K562 (cell line): ENCODE measurements around the gene POLN. TPM values are rescaled to one million over a fixed set of nuclear protein-coding genes. Genes with fewer than 3 reads are reported as not detected.

Experiments
- ATAC-seq: fragments of 200-7000 bp; cut with Tn5 transposase; 3 replicates; pipeline ENCODE4 v1.9.1; 2020; ENCODE audit warnings: moderate library complexity
- BruUV-seq: library from RNA; stranded (reverse); fragments of 400-500 nt; replicated peaks from 2 replicates; lab custom pipeline; 2021; lab: Mats Ljungman, UMichigan
- CTCF ChIA-PET: fragments of 300-600 bp; formaldehyde crosslinking; extraction: SDS; loops from one replicate; lab custom pipeline; 2021; ENCODE audit warnings: low intra/inter-chr PET ratio; lab: Yijun Ruan, JAX
- POLR2A ChIA-PET: fragments of 300-600, 350-650 bp; sonication (Branson Sonifier 250); formaldehyde crosslinking; extraction: SDS; loops from one replicate; lab custom pipeline; 2021; ENCODE audit warnings: antibody characterized with exemption, inconsistent platforms; lab: Yijun Ruan, JAX
- DNase-seq, 4 experiments: peaks; one replicate each; pipeline versions ENCODE4 v3.0.0 to v3.0.0-alpha.2; 2011 to 2018; ENCODE audit warnings: low spot score in 3 of 4, mixed read lengths in 3 of 4; ENCODE audit errors: extremely low read depth in 1 of 4
- FAIRE-seq: peaks from 2 replicates; lab custom pipeline; 2011; peaks lifted over from hg19 to GRCh38; lab: Jason Lieb, UNC
- H2AFZ ChIP-seq: 2 replicates; pipeline ENCODE4 v1.6.0; 2011; ENCODE audit warnings: low read depth, low read length, control low read depth, inconsistent platforms
- H3K27ac ChIP-seq: fragments of 200-600 bp; 3 replicates; pipeline ENCODE4 v1.8.0; 2011; ENCODE audit warnings: low read depth, mild to moderate bottlenecking, control low read depth, inconsistent platforms, low read length, moderate library complexity, mixed read lengths; ENCODE audit errors: extremely low read depth
- H3K27me3 ChIP-seq, 2 experiments: fragments of 300-600 bp in 1 of 2; 2 replicates in 1 of 2; 3 replicates in 1 of 2; pipeline versions ENCODE4 v1.6.0 to v1.8.0; 2011; ENCODE audit warnings: inconsistent platforms in 2 of 2, low read length in 2 of 2, mild to moderate bottlenecking in 1 of 2, mixed read lengths in 1 of 2, moderate library complexity in 1 of 2; ENCODE audit not compliant: control insufficient read depth in 2 of 2, insufficient read depth in 2 of 2
- H3K36me3 ChIP-seq: fragments of 300-600 bp; 3 replicates; pipeline ENCODE4 v1.8.0; 2011; ENCODE audit warnings: mild to moderate bottlenecking, low read length, inconsistent platforms; ENCODE audit not compliant: control insufficient read depth, insufficient read depth
- H3K4me1 ChIP-seq, 2 experiments: fragments of 200-600 bp in 1 of 2; replicated peaks in 1 of 2; 2 replicates in 1 of 2; 3 replicates in 1 of 2; pipeline versions ENCODE4 v1.5.1 to v1.8.0; 2011; ENCODE audit warnings: inconsistent platforms in 2 of 2, low read length in 2 of 2, mild to moderate bottlenecking in 1 of 2, mixed read lengths in 1 of 2, moderate library complexity in 1 of 2; ENCODE audit not compliant: control insufficient read depth in 2 of 2, insufficient read depth in 2 of 2
- H3K4me2 ChIP-seq: 2 replicates; pipeline ENCODE4 v1.6.1; 2011; ENCODE audit warnings: low read length, control low read depth, inconsistent platforms, mixed read lengths; ENCODE audit not compliant: insufficient read depth
- H3K4me3 ChIP-seq: fragments of 200-600 bp; sonication (generic), shearing (Covaris generic); 2 replicates; pipeline ENCODE4 v1.5.1; 2016; ENCODE audit warnings: control low read depth, inconsistent platforms
- H3K79me2 ChIP-seq: fragments of 200-600 bp; 3 replicates; pipeline ENCODE4 v1.8.0; 2011; ENCODE audit warnings: low read length, inconsistent platforms; ENCODE audit not compliant: control insufficient read depth, insufficient read depth
- H3K9ac ChIP-seq, 2 experiments: 2 replicates each; pipeline versions ENCODE4 v1.6.0 to v1.6.1; 2011; ENCODE audit warnings: low read depth in 2 of 2, low read length in 2 of 2, control low read depth in 1 of 2, inconsistent platforms in 1 of 2, mild to moderate bottlenecking in 1 of 2, mixed read lengths in 1 of 2; ENCODE audit not compliant: insufficient read depth in 1 of 2
- H3K9me1 ChIP-seq: one replicate; pipeline ENCODE4 v1.6.0; 2011; ENCODE audit warnings: inconsistent platforms, mild to moderate bottlenecking, low read length, moderate library complexity; ENCODE audit not compliant: control insufficient read depth, insufficient read depth
- H3K9me3 ChIP-seq: replicated peaks from 2 replicates; pipeline ENCODE4 v1.5.1; 2011; ENCODE audit warnings: low read depth, low read length, inconsistent platforms; ENCODE audit not compliant: control insufficient read depth, insufficient read depth
- H4K20me1 ChIP-seq: replicated peaks from 2 replicates; pipeline ENCODE4 v1.6.1; 2011; ENCODE audit warnings: low read length, inconsistent platforms, mixed read lengths; ENCODE audit not compliant: control insufficient read depth, insufficient read depth
- FOXP1 ChIP-seq: sonication (generic); formaldehyde crosslinking; IDR thresholded peaks from 2 replicates; pipeline ENCODE4 v1.8.0; 2022; ENCODE audit warnings: mild to moderate bottlenecking, missing genetic modification reagents
- HEY1 ChIP-seq: fragments of 250-450 bp; sonication (Bioruptor Pico); IDR thresholded peaks from 2 replicates; pipeline ENCODE4 v1.5.0; 2020; ENCODE audit warnings: mild to moderate bottlenecking, moderate library complexity, borderline replicate concordance
- MAFG ChIP-seq: fragments of 450-650 bp; conservative IDR thresholded peaks from 2 replicates; pipeline ENCODE4 v1.6.1; 2016; ENCODE audit warnings: missing genetic modification characterization, missing compliant biosample characterization
- NFIC ChIP-seq: fragments of 450-650 bp; IDR thresholded peaks from 2 replicates; pipeline ENCODE4 v1.6.1; 2017; ENCODE audit warnings: mild to moderate bottlenecking, inconsistent platforms
- NFIX ChIP-seq: fragments of 250-450 bp; sonication (Bioruptor Pico); IDR thresholded peaks from 2 replicates; pipeline ENCODE4 v1.4.0; 2020; ENCODE audit warnings: low read depth, mild to moderate bottlenecking, moderate library complexity
- NR2C1 ChIP-seq, 2 experiments: fragments of 450-650 bp; IDR thresholded peaks; 2 replicates each; pipeline ENCODE4 v1.6.1; 2017; ENCODE audit warnings: mild to moderate bottlenecking in 2 of 2, antibody characterized with exemption in 1 of 2, inconsistent platforms in 1 of 2, missing compliant biosample characterization in 1 of 2, missing genetic modification characterization in 1 of 2
- POLR2B ChIP-seq: fragments of 450-650 bp; IDR thresholded peaks from 2 replicates; pipeline ENCODE4 v1.6.1; 2018; ENCODE audit warnings: low read depth; ENCODE audit not compliant: partially characterized antibody
- SRF ChIP-seq, 2 experiments: fragments of 250-450, 450-650 bp in 1 of 2; sonication (Bioruptor Pico) in 1 of 2; sonication (generic) in 1 of 2; formaldehyde crosslinking; IDR thresholded peaks; 2 replicates each; pipeline versions ENCODE4 v1.5.0 to v1.5.1; 2020 to 2022; ENCODE audit warnings: mild to moderate bottlenecking in 1 of 2, missing genetic modification reagents in 1 of 2
- WGBS: fragments of 100-300 bp; shearing (Covaris generic); methylation state at CpG from one replicate; pipeline ENCODE4 v1.1.6; 2016; ENCODE audit warnings: low coverage, mixed read lengths; ENCODE audit not compliant: insufficient coverage; ENCODE audit errors: missing lambda C conversion rate; 5-methylcytosine and 5-hydroxymethylcytosine counted together
- in situ Hi-C: fragments of 300-500 bp; cut with MboI; formaldehyde crosslinking; loops from 4 replicates; pipeline ENCODE4 v1.15.0; 2018; ENCODE audit warnings: inconsistent platforms, mixed read lengths
- intact Hi-C: fragments of 100-400 bp; cut with micrococcal nuclease; formaldehyde crosslinking; loops from 2 replicates; pipeline ENCODE4 v1.14.2; 2022
- polyA plus RNA-seq, 8 experiments: library from polyadenylated mRNA; depleted of rRNA in 4 of 8; stranded (reverse) in 5 of 8; unstranded in 3 of 8; fragments of >200 nt; fragmentation: Nextera tagmentation in 2 of 8; fragmentation: Illumina TruSeq in 1 of 8; extraction: Ambion mirVana in 2 of 8; extraction: Trizol in 1 of 8; gene quantifications; 2 replicates each; pipeline versions ENCODE4 v1.2.1 to v1.2.3, GENCODE V29; 2011 to 2014; ENCODE audit warnings: inconsistent platforms in 1 of 8, missing spikeins in 1 of 8
- total RNA-seq, 7 experiments: library from RNA; depleted of rRNA in 6 of 7; stranded (reverse); fragments of >200 nt in 6 of 7; fragmentation: Illumina TruSeq in 2 of 7; extraction: Trizol in 2 of 7; gene quantifications; 2 replicates each; pipeline versions ENCODE4 v1.2.1 to v1.2.3, GENCODE V29; 2011 to 2021; ENCODE audit warnings: low replicate concordance in 1 of 7
- TF ChIP-seq, protein P1 (sequence below): sonication (generic); formaldehyde crosslinking; IDR thresholded peaks from 2 replicates; pipeline ENCODE4 v1.8.1; 2023; ENCODE audit warnings: mild to moderate bottlenecking, missing genetic modification reagents
- TF ChIP-seq, protein P2 (sequence below): fragments of 250-450 bp; sonication (Bioruptor Pico); IDR thresholded peaks from 2 replicates; pipeline ENCODE4 v1.5.0; 2022; ENCODE audit warnings: mild to moderate bottlenecking
- TF ChIP-seq, protein P3 (sequence below), 2 experiments: IDR thresholded peaks; 2 replicates each; pipeline ENCODE4 v1.6.1; 2011; ENCODE audit warnings: borderline replicate concordance in 1 of 2, control low read depth in 1 of 2, low read depth in 1 of 2, low read length in 1 of 2, mild to moderate bottlenecking in 1 of 2, mixed read lengths in 1 of 2, moderate library complexity in 1 of 2; ENCODE audit not compliant: insufficient read depth in 1 of 2, insufficient read length in 1 of 2, poor library complexity in 1 of 2, severe bottlenecking in 1 of 2; ENCODE audit errors: extremely low read depth in 1 of 2

Gene POLN
- total and polyA plus RNA-seq, 9 of the 15 experiments (the other 6 are each of a cell fraction or from before 2014, with no cell fraction given) = 0.08 to 0.91 (median 0.32) TPM

DNA sequence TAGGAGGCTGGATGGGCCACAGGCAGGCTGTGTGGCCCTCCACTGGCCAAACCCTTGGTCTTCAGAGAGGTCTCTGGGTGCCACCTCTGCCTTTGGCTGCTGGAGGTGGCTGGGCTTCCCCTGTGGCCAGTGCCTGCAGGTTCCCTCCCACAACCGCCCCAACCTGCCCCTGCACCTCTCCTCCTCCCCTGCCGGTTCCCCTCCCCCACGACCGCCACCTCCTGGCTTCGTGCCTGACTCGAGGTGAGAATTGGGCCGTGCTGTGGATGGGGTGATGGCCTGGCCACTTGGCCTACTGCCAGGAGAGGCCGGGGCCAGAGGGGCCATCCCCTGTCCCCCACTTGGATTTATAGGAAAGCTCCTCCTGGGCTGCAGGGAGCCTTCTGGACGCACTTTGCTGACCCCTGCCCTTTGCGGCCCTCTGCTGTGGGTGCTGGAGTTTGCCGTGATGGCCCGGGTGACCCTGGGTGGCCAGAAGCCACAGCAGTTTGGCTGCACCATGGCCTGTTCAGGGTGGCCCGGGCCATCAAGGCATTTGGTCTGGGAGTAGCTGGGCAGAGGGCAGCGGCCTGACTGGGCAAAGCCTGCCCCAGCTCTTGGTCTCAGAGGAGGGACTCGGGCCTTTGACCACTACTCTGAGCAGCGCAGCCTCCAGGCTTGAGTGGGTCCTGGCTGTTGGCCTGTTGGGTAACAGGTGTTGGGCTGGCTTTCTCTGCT, 179.0 kb downstream of the POLN start:
- Histone ChIP-seq H4K20me1 (no peaks in the 10 kb centered on the region), H3K27me3 (no peaks in the 10 kb centered on the region), H3K36me3 (peaks cover 3% of the 10 kb centered on the region; the same call in 1 of the 3 replicates), H2AFZ (no peak overlapping the region), H3K4me3 (no peak overlapping the region), H3K4me1 (peaks cover 2 to 84% of the 10 kb centered on the region in 2 experiments; a peak in 3 of 5 replicates)
- no TSS peak for BruUV-seq
- intact Hi-C loops (no loop called here), in situ Hi-C loops (no loop called here)
- CTCF ChIA-PET = no interaction called here
- 67% methylated on average over 10 of the region's 16 CpGs for WGBS
- no peak for TF ChIP-seq SRF (CRISPR knock-in tag; IDR thresholded peaks at IDR 0.05)
- TF ChIP-seq MAFG = no peak
- TF ChIP-seq NFIC = peak; percentile 95
- TF ChIP-seq, protein P1, sequence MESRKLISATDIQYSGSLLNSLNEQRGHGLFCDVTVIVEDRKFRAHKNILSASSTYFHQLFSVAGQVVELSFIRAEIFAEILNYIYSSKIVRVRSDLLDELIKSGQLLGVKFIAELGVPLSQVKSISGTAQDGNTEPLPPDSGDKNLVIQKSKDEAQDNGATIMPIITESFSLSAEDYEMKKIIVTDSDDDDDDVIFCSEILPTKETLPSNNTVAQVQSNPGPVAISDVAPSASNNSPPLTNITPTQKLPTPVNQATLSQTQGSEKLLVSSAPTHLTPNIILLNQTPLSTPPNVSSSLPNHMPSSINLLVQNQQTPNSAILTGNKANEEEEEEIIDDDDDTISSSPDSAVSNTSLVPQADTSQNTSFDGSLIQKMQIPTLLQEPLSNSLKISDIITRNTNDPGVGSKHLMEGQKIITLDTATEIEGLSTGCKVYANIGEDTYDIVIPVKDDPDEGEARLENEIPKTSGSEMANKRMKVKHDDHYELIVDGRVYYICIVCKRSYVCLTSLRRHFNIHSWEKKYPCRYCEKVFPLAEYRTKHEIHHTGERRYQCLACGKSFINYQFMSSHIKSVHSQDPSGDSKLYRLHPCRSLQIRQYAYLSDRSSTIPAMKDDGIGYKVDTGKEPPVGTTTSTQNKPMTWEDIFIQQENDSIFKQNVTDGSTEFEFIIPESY (CRISPR knock-in tag) = peak; percentile 46; the same call in 1 of the 2 replicates
- TF ChIP-seq POLR2B = no peak
- TF ChIP-seq FOXP1 (CRISPR knock-in tag) = no peak
- no peak for TF ChIP-seq HEY1
- TF ChIP-seq, protein P2, sequence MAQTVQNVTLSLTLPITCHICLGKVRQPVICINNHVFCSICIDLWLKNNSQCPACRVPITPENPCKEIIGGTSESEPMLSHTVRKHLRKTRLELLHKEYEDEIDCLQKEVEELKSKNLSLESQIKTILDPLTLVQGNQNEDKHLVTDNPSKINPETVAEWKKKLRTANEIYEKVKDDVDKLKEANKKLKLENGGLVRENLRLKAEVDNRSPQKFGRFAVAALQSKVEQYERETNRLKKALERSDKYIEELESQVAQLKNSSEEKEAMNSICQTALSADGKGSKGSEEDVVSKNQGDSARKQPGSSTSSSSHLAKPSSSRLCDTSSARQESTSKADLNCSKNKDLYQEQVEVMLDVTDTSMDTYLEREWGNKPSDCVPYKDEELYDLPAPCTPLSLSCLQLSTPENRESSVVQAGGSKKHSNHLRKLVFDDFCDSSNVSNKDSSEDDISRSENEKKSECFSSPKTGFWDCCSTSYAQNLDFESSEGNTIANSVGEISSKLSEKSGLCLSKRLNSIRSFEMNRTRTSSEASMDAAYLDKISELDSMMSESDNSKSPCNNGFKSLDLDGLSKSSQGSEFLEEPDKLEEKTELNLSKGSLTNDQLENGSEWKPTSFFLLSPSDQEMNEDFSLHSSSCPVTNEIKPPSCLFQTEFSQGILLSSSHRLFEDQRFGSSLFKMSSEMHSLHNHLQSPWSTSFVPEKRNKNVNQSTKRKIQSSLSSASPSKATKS (CRISPR knock-in tag) = no peak
- peak; percentile 51 for TF ChIP-seq NFIX (CRISPR knock-in tag)
- TF ChIP-seq NR2C1 (IDR thresholded peaks at IDR 0.05) = no peak
- no peak for TF ChIP-seq NR2C1 (tag; IDR thresholded peaks at IDR 0.05)
- TF ChIP-seq, protein P3, sequence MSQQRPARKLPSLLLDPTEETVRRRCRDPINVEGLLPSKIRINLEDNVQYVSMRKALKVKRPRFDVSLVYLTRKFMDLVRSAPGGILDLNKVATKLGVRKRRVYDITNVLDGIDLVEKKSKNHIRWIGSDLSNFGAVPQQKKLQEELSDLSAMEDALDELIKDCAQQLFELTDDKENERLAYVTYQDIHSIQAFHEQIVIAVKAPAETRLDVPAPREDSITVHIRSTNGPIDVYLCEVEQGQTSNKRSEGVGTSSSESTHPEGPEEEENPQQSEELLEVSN (IDR thresholded peaks at IDR 0.05; ENCODE audit: borderline replicate concordance in 1 of 2, extremely low read depth in 1 of 2, insufficient read depth in 1 of 2, insufficient read length in 1 of 2, low read depth in 1 of 2, low read length in 1 of 2, poor library complexity in 1 of 2, severe bottlenecking in 1 of 2) = no peak
- TF ChIP-seq, all 486 proteins: peak for 3
- FAIRE-seq = no peak
- Histone ChIP-seq H3K79me2 (no peaks in the 10 kb centered on the region), H3K9ac (no peak overlapping the region; a peak in 1 of 4 replicates), H3K27ac (no peak overlapping the region), H3K9me1 (no peaks in the 10 kb centered on the region), H3K9me3 (no peaks in the 10 kb centered on the region), H3K4me2 (no peak overlapping the region)
- ATAC-seq = peak; percentile 5; the same call in 2 of the 3 replicates
- POLR2A ChIA-PET = interaction anchor here (0.5 to 1.9 kb wide), 3 partner anchors 10 to 422 kb away, joined by 4 to 9 read pairs (median 5); no protein-coding TSS in a partner anchor
- peak in 3 of 4 experiments; percentile 34 to 54 (median 51) for DNase-seq
